Stimulated activated CD4-positive, alpha-beta T cell treated with anti-CD3 and anti-CD28 coated beads, Interleukin-12 subunit alpha, Interleukin-12 subunit beta, amount 100 ng/mL, for 24 hours (primary cell): ENCODE data around the gene ASAH2.
"Not testable (repeated sequence)": the region's sequence is repeated elsewhere in the genome, so short reads cannot be mapped to it uniquely, and the experiment has no call there.

Source experiments
- DNase-seq, 2 experiments: peaks; one replicate each; pipeline ENCODE4 v3.0.0-alpha.2; 2020; ENCODE audit warnings: low read depth in 2 of 2

ASAH2 gene

GRCh38 chr10:50251394-50251793 lies at the start of gene ASAH2:
Gene ASAH2, minus strand, starts transcription at chr10:50251516. Its CDS starts 2,906 bp downstream, at chr10:50248610.
- no peak for DNase-seq

GRCh38 chr10:50299948-50300669 lies 48.8 kb upstream of the ASAH2 start:
- no peak for DNase-seq

- DNase-seq = no peak
Observed at GRCh38 chr10:50295367-50295766, 44.1 kb upstream of the ASAH2 start.

- DNase-seq = no peak
Observed at GRCh38 chr10:50294582-50294981, 43.3 kb upstream of the ASAH2 start.

- DNase-seq = no peak
Observed at GRCh38 chr10:50293513-50294313, 42.4 kb upstream of the ASAH2 start.

GRCh38 chr10:50291261-50291850 lies 40.0 kb upstream of the ASAH2 start:
- DNase-seq = no peak

GRCh38 chr10:50289196-50289595 lies 37.9 kb upstream of the ASAH2 start:
- no peak for DNase-seq

- no peak for DNase-seq
Observed at GRCh38 chr10:50286996-50287803, 35.9 kb upstream of the ASAH2 start.

GRCh38 chr10:50286517-50286916 lies 35.2 kb upstream of the ASAH2 start:
- DNase-seq = no peak

GRCh38 chr10:50281967-50282522 lies 30.7 kb upstream of the ASAH2 start:
- DNase-seq = no peak

GRCh38 chr10:50281210-50281966 lies 30.1 kb upstream of the ASAH2 start:
- DNase-seq = no peak

GRCh38 chr10:50280049-50280841 lies 28.9 kb upstream of the ASAH2 start:
- DNase-seq = no peak

- DNase-seq = no peak
Observed at GRCh38 chr10:50279489-50279888, 28.2 kb upstream of the ASAH2 start.

- peak; percentile 5 to 6 for DNase-seq
Observed at GRCh38 chr10:50275650-50276235, 24.4 kb upstream of the ASAH2 start.

GRCh38 chr10:50272531-50272930 lies 21.2 kb upstream of the ASAH2 start:
- no peak for DNase-seq

- DNase-seq = no peak
Observed at GRCh38 chr10:50271564-50272250, 20.4 kb upstream of the ASAH2 start.

- not testable (repeated sequence) for DNase-seq
Observed at GRCh38 chr10:50267877-50268276, 16.6 kb upstream of the ASAH2 start.

GRCh38 chr10:50262625-50263024 lies 11.3 kb upstream of the ASAH2 start:
- DNase-seq = not testable (repeated sequence)

GRCh38 chr10:50260791-50261281 lies 9.5 kb upstream of the ASAH2 start:
- no peak for DNase-seq
